Cardiac muscle cell (in vitro differentiated cells and primary cell): Measurements from ENCODE around the gene DIP2A. TPM values are rescaled to one million over a fixed set of nuclear protein-coding genes. Genes with fewer than 3 reads are reported as not detected.
"Not testable (repeated sequence)": the region's sequence is repeated elsewhere in the genome, so short reads cannot be mapped to it uniquely, and the experiment has no call there.

Source experiments
- DNase-seq, 2 donors: peaks; one replicate each; pipeline versions ENCODE4 v3.0.0 to v3.0.0-alpha.2; 2010 to 2017; ENCODE audit warnings: low read depth in 1 of 2, low spot score in 1 of 2
- H3K27ac ChIP-seq: fragments of 200-600 bp; sonication (generic); 2 replicates; pipeline ENCODE4 v1.5.1; 2016
- H3K27me3 ChIP-seq: fragments of 200-600 bp; sonication (generic); 2 replicates; pipeline ENCODE4 v1.6.0; 2016; ENCODE audit warnings: control low read depth
- H3K36me3 ChIP-seq: fragments of 200-600 bp; sonication (generic); 2 replicates; pipeline ENCODE4 v1.5.1; 2016; ENCODE audit warnings: control low read depth
- H3K4me1 ChIP-seq: fragments of 200-600 bp; sonication (generic); 2 replicates; pipeline ENCODE4 v1.8.1; 2017; ENCODE audit warnings: low read depth, mild to moderate bottlenecking, mixed run types
- H3K4me3 ChIP-seq: fragments of 200-600 bp; sonication (generic); 2 replicates; pipeline ENCODE4 v1.5.1; 2016; ENCODE audit warnings: mild to moderate bottlenecking
- H3K9me3 ChIP-seq: fragments of 200-600 bp; sonication (generic); 2 replicates; pipeline ENCODE4 v1.5.1; 2017; ENCODE audit warnings: low read depth, mild to moderate bottlenecking, control low read depth
- CTCF ChIP-seq: IDR thresholded peaks from 2 replicates; pipeline ENCODE4 v1.5.1; 2012; ENCODE audit warnings: low read depth, mild to moderate bottlenecking, low read length
- polyA plus RNA-seq: library from polyadenylated mRNA; unstranded; fragments of >200 nt; fragmentation: Nextera tagmentation; extraction: Ambion mirVana; gene quantifications from 2 replicates; pipeline ENCODE4 v1.2.1, GENCODE V29; 2016
- total RNA-seq: library from RNA; depleted of rRNA; stranded (reverse); fragments of >200 nt; gene quantifications from 2 replicates; pipeline ENCODE4 v1.2.3, GENCODE V29; 2016

DIP2A gene
- total and polyA plus RNA-seq, 2 experiments from 2014 or later: 21.7 to 42.2 TPM

- Histone ChIP-seq H3K4me3 (no peak overlapping the region), H3K36me3 (peaks cover 14% of the 10 kb centered on the region), H3K27me3 (no peaks in the 10 kb centered on the region), H3K4me1 (no peaks in the 10 kb centered on the region), H3K9me3 (no peaks in the 10 kb centered on the region), H3K27ac (no peak overlapping the region)
- no peak for DNase-seq
- no peak for TF ChIP-seq CTCF
These were observed 27.2 kb upstream of the DIP2A start for GRCh38 chr21:46431448-46431847.

GRCh38 chr21:46431884-46432488 is 26.7 kb upstream of the DIP2A start:
- Histone ChIP-seq H3K36me3 (peaks cover 14% of the 10 kb centered on the region), H3K9me3 (no peaks in the 10 kb centered on the region), H3K4me1 (no peaks in the 10 kb centered on the region), H3K27ac (no peak overlapping the region), H3K4me3 (no peak overlapping the region), H3K27me3 (no peaks in the 10 kb centered on the region)
- DNase-seq: no peak
- TF ChIP-seq CTCF: no peak

GRCh38 chr21:46433116-46433515 is 25.6 kb upstream of the DIP2A start:
- DNase-seq, H3K4me3 ChIP-seq, H3K9me3 ChIP-seq, H3K27me3 ChIP-seq, H3K4me1 ChIP-seq, H3K27ac ChIP-seq: not testable (repeated sequence)
- peaks cover 14% of the 10 kb centered on the region for H3K36me3 ChIP-seq

- H3K9me3 ChIP-seq: no peaks in the 10 kb centered on the region
- H3K36me3 ChIP-seq: peaks cover 17% of the 10 kb centered on the region
- TF ChIP-seq CTCF: no peak
- no peak overlapping the region for H3K4me3 ChIP-seq
- H3K4me1 ChIP-seq: no peaks in the 10 kb centered on the region
- H3K27ac ChIP-seq: no peak overlapping the region
- DNase-seq: no peak
- no peaks in the 10 kb centered on the region for H3K27me3 ChIP-seq
These were observed 24.3 kb upstream of the DIP2A start for GRCh38 chr21:46434322-46434958.

- no peak for TF ChIP-seq CTCF
- H3K4me1 ChIP-seq: no peaks in the 10 kb centered on the region
- DNase-seq: no peak
- no peaks in the 10 kb centered on the region for H3K9me3 ChIP-seq
- H3K27ac ChIP-seq: no peak overlapping the region
- no peak overlapping the region for H3K4me3 ChIP-seq
- H3K27me3 ChIP-seq: no peaks in the 10 kb centered on the region
- H3K36me3 ChIP-seq: peaks cover 15% of the 10 kb centered on the region
These were observed 22.9 kb upstream of the DIP2A start for GRCh38 chr21:46435786-46436227.

GRCh38 chr21:46436621-46437020 is 22.1 kb upstream of the DIP2A start:
- DNase-seq: no peak
- Histone ChIP-seq H3K4me3 (no peak overlapping the region), H3K36me3 (peaks cover 19% of the 10 kb centered on the region), H3K4me1 (no peaks in the 10 kb centered on the region), H3K27me3 (no peaks in the 10 kb centered on the region), H3K27ac (no peak overlapping the region), H3K9me3 (no peaks in the 10 kb centered on the region)
- no peak for TF ChIP-seq CTCF
